Gastrocnemius medialis (tissue), 4 donors: Measurements from ENCODE around the gene SRPK2.

Experiments used
- CTCF ChIP-seq, 5 experiments: fragments of 450-650 bp in 3 of 5; fragments of 200-600 bp in 2 of 5; sonication (generic) in 2 of 5; IDR thresholded peaks in 4 of 5; conservative IDR thresholded peaks in 1 of 5; 1 replicate in 4 of 5; 2 replicates in 1 of 5; pipeline ENCODE4 v1.5.1; 2016 to 2019; ENCODE audit warnings: antibody characterized with exemption in 5 of 5, mild to moderate bottlenecking in 3 of 5, moderate library complexity in 3 of 5
- POLR2A ChIP-seq, 2 donors: fragments of 450-650 bp; IDR thresholded peaks; one replicate each; pipeline ENCODE4 v1.6.1; 2017; ENCODE audit warnings: antibody characterized with exemption in 2 of 2, mild to moderate bottlenecking in 2 of 2, moderate library complexity in 2 of 2

GRCh38 chr7:105202616-105203015 is 186.1 kb downstream of the SRPK2 start:
- TF ChIP-seq CTCF (IDR thresholded peaks at IDR 0.05 in 4 of 5, conservative IDR thresholded peaks at IDR 0.05 in 1 of 5) (no peak), POLR2A (IDR thresholded peaks at IDR 0.05) (no peak)
